Activated CD4-positive, CD25-positive, alpha-beta regulatory T cell treated with anti-CD3 and anti-CD28 coated beads, Interleukin-2, amount 50 U/mL, for 16 hours (primary cell): Measurements from ENCODE around the gene TMTC2.

Source experiments
- DNase-seq: peaks from one replicate; pipeline ENCODE4 v3.0.0-alpha.2; 2020; ENCODE audit warnings: low read depth, low spot score

TMTC2 gene

GRCh38 chr12:82686168-82687020 lies at the start of gene TMTC2:
TMTC2 (plus strand) TSS chr12:82686906.
- DNase-seq, result peak; percentile 76

DNA sequence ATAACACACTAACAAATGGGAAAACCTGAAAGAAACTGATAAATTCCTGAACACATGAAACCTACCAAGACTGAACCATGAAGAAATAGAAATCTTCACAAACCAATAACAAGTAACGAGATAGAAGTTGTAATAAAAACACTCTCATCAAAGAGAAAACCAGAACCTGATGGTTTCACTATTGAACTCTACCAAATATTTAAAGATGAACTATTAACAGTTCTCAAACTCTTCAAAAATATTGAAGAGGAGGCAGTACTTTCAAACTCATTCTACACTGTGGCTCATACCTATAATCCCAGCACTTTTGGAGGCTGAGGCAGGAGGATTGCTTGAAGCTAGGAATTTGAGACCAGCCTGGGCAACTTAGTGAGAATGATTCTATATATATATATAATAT lies 48.4 kb upstream of the TMTC2 start:
- DNase-seq, result no peak

GRCh38 chr12:82644896-82645295 lies 41.8 kb upstream of the TMTC2 start:
- DNase-seq, result no peak

DNA sequence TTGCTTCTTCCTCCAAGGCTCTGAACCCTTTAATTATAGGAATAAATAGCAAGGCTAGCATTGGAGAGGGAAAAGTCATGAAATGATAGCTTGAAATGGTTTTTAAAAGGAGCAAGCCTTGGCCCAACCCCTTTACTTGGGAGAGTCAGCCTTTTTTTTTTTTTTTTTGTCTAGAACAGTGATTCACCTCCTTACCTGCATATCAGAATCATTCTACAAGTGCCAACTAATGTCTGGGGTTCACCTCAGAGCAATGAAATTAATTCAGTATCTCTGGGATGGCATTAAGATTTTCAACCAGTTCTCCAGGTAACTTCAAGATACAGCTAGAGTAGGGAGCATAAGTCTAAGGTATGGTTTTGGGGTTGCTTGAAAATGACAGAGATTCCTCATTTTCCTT lies 41.3 kb upstream of the TMTC2 start:
- no peak for DNase-seq

DNA sequence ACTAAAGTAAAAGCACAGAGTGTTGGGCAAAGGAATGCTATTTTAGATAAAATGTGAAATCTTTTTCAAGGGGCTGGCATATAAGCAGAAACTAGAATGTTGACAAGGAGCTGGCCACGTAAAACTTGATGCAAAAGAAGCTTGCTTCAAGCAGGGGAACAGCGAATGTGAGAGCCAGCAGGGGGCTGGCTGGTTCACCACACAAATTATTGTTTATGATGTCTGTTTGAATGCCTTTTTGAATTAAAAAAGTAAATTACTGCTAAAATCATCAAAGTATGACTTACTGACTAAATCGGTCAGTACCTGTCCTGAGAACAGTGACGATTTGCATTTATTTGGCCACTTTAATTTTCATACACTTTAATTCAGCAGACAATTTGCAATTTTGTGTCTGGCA lies 38.9 kb upstream of the TMTC2 start:
- no peak for DNase-seq

- no peak for DNase-seq
These were observed 38.3 kb upstream of the TMTC2 start for GRCh38 chr12:82648259-82648909.

DNA sequence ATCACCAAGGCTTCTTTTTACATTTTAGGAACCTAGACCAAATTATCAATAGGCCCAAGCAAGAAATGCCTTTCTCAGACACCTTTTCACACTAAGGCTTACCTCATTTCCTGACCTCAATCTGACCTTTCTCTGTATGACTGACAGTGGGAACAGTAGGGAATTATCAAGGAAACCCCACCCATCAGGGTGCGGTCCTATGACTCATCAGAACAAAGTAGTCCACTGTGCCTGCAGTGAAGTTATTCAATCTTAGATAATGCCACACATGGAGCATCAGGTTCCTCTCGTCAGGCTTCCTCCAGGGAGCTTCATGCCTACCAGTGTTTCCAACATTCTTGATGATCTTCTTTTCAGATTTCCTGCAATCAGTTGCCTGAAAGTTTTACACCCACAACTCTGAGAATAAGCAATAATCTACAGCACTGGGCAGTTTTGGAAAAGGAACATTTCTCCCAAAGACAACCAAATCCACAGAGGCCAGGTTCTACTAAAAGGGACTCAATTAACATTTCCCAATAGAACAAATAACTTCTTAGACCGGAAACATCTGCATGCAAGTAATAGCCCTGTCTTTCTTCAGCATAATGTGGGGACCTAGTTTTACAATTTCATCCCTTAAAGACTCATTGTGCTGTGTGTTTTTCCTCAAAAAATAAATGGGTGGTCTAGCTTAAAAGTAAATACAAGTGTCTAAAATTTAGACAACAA lies 35.9 kb upstream of the TMTC2 start:
- no peak for DNase-seq

DNA sequence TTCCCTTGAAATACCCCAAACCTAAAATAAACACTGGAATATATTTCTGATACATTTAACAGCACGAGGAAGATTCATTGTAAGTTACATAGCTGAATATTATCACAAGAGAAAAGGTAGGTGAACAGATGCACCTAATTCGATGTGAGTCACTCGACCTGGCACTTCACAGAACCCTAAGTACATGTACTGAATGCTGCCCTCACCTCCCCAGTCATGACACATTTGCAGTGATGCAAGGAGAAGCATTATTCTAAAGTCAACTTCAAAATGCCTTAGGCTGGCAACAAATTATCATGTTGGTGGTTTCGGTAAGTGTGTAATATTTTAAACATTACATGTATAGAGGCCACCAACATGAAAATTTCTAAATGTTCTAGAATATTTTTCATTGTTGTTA lies 35.2 kb upstream of the TMTC2 start:
- DNase-seq, result no peak

- no peak for DNase-seq
These were observed 34.6 kb upstream of the TMTC2 start for GRCh38 chr12:82652071-82652470.

GRCh38 chr12:82655751-82656150 lies 31.0 kb upstream of the TMTC2 start:
- no peak for DNase-seq

- DNase-seq, result no peak
These were observed 27.1 kb upstream of the TMTC2 start for GRCh38 chr12:82659343-82660207.

GRCh38 chr12:82660541-82661325 lies 26.0 kb upstream of the TMTC2 start:
- DNase-seq, result no peak

DNA sequence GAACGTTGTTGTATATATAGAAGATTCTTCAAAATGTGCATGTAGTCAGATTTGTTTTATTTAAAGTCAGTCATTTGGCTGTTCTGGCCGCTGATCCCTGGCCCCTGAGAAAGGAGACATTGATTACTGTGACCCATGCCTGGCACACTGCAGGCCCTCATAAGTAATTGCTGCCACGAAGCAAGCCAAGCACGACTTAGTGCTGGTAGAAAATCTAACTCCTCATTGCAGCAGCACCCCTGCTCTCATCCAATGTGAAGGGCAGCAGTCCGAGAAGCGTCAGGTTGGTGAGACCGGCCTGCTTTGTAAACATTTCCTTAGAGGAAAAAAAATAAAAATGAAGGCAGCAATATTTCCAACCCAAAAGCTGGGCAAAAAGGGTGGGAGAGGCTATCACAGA lies 22.8 kb upstream of the TMTC2 start:
- no peak for DNase-seq

- no peak for DNase-seq
These were observed 21.4 kb upstream of the TMTC2 start for GRCh38 chr12:82665142-82665923.

DNA sequence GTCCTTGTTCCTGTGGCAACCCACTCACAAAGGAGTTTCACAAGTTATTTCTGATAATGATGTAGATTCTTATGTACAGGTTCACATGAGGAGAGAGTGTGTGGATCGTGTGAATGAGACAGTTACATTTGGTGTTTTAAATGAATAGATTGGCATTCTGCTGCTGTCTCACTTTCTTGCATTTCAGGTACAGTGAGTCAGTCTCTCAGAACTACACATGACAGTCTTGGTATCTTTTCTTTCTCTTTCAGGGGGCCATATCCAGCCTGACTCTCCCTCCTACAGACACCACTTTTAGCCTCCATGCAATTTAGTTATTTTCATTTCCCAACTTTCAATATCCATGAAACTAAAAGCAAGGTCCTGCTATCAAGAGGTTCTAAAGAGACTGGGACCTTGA lies 19.9 kb upstream of the TMTC2 start:
- DNase-seq, result no peak

DNA sequence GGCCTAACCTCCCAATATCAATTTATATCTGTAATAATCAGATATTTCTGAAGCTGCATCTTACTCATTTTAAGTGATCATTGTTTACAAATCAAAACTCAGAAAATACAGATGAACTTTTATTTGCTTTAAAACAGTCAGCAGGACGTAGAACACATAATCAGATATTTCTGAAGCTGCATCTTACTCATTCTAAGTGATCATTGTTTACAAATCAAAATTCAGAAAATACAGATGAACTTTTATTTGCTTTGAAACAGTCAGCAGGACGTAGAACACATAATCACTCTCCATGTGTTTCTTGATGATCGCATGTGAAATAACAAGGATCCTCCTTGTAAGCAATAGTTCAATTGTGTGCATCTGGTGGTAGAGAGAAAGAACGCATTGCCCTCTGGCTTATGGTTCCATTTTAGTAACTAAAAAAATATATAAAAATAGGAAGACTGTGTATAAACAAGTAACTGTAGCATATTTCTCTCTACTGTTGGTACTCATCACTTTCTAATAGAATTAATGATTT lies 15.0 kb upstream of the TMTC2 start:
- no peak for DNase-seq

DNA sequence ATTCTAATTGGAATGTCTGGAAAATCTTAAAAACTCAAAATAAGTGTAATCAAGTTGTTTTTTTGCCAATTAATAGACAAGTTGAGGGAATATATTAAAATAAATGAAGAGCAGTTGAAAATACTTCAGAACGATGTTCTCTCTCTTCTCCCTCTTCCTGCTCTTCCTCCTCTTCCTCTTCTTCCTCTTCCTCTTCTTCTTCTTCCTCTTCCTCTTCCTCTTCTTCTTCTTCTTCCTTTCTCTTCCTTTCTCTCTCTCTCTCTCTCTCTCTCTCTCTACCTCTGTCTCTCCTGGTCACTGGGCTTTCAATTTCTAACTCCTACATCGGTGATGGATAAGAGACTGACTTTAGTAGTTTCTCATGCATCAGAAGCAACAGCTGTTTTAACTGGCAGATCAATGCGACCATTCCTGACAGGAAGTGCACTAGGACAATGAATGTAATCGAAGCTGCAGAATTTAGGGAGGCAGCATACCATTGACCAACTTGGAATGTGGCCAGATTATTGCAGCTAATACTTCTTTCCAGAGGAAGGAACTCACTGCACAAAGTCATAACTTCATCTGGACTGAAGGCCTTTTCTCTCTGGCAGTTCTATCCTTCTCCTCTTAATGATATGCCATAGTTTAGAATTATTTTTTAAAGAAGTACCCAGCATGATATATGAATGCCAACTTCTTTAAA lies 13.8 kb upstream of the TMTC2 start:
- DNase-seq, result no peak

GRCh38 chr12:82673698-82674097 lies 13.0 kb upstream of the TMTC2 start:
- DNase-seq, result no peak

- DNase-seq, result no peak
These were observed 11.5 kb upstream of the TMTC2 start for GRCh38 chr12:82675246-82675645.
